Coronary artery (tissue), 2 donors: ENCODE results near the gene SEMG2.

Experiments used
- DNase-seq: peaks from one replicate; pipeline ENCODE4 v3.0.0-alpha.2; 2017; ENCODE audit warnings: low spot score
- H3K27ac ChIP-seq, 2 donors: fragments of 200-600 bp; sonication (generic); one replicate each; pipeline ENCODE4 v1.5.1; 2016 to 2019
- H3K4me3 ChIP-seq: fragments of 200-600 bp; sonication (generic); 2 replicates; pipeline ENCODE4 v1.5.1; 2016; ENCODE audit warnings: mild to moderate bottlenecking, moderate library complexity
- TF ChIP-seq, protein P1 (sequence below): fragments of 200-600 bp; sonication (generic); IDR thresholded peaks from one replicate; pipeline ENCODE4 v1.5.1; 2019; ENCODE audit warnings: antibody characterized with exemption

The SEMG2 gene

DNA sequence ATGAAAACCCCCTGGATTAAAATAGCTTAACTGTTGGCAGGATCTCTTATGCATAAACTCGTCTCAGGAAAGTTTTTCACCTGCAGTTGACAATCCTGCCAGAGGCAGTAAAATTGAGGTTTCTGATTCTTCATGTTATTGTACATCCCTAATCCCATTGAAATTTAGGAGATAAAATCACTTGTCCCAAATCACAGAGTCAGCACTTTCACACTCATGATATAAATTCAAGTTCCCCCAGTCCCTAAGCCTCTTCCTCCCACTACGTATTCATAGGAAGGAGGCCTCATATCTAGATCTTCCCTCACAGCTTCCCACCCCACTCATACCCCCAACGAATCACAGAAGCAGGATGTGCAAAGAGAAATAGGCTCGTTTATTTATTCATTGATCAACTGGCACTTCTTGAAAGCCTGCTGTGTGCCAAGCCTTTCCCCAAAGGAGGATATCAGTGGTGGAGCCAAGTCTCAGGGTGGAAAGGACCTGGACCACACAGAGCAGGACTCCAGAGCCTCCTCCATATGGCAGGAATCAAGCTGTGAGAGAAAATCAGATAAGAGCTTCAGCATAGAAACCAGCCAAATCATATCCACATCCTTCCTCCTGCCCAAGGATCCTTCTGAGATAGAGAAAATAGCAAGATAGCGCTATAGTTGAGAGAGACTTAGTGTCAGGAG lies 30.8 kb downstream of the SEMG2 start:
- H3K27ac ChIP-seq, result no peak overlapping the region
- TF ChIP-seq, protein P1, sequence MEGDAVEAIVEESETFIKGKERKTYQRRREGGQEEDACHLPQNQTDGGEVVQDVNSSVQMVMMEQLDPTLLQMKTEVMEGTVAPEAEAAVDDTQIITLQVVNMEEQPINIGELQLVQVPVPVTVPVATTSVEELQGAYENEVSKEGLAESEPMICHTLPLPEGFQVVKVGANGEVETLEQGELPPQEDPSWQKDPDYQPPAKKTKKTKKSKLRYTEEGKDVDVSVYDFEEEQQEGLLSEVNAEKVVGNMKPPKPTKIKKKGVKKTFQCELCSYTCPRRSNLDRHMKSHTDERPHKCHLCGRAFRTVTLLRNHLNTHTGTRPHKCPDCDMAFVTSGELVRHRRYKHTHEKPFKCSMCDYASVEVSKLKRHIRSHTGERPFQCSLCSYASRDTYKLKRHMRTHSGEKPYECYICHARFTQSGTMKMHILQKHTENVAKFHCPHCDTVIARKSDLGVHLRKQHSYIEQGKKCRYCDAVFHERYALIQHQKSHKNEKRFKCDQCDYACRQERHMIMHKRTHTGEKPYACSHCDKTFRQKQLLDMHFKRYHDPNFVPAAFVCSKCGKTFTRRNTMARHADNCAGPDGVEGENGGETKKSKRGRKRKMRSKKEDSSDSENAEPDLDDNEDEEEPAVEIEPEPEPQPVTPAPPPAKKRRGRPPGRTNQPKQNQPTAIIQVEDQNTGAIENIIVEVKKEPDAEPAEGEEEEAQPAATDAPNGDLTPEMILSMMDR, result no peak
- H3K4me3 ChIP-seq, result no peak overlapping the region
- no peak for DNase-seq

DNA sequence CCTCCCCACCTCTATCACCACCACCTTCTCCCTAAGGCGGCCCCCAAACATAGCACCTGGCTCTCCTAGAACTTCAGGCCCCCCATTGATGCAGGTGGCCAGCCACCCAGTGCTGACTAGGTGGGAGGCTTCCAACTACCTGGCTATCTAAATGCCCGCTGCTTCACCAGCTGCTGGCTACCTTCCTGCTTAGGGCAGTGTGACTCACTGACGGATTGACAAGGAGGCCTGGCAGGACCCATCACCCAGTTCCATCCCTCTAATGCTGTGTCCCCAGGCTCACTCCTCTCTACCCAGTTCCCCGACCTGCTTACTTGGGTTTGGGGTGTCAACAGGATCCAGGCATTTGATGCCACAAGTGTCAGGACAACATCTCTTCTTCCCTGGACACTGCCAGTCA lies 32.1 kb downstream of the SEMG2 start:
- TF ChIP-seq, protein P1, result no peak
- H3K4me3 ChIP-seq, result no peak overlapping the region
- no peak for DNase-seq
- H3K27ac ChIP-seq, result no peak overlapping the region

DNA sequence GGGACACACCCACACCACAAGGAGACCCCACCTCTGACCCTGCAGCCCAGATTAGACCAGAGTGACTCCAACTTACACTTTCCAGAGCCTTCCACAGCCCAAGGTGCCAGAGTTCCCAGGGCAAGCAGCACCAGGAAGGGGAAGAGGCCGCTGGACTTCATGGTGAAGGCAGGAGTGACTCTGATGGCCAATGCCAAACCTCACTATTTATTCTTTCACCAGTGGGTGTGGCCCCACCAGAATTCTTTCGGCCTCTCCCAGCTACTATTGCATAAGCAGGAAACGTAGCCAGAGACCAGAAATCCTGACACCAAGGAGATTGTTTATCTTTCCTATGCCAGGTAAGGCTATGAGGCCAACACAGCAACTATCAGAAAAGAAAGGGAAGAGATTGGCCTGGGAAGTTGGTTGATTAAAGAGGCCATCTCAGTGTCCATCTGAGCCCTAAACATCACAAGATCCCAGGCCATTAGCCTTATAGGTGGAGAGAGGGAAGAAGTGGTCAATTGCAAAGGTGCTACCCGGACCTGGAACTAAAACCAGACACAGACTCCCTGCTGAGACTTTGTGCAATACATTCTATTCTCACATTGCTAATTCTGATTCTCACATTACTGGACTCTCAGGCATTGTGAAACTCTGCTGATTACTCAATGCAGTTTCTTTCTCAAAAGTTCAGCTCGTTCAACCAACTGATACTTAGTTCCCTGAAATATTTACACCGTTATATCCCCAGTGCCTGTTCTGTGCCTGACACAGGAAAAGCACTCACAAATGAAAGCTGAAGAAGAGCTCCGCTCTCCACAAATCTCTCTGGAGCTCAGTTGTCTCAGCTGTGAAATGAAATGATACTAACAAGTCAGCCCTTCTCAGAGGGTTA lies 33.5 kb downstream of the SEMG2 start, which contains the start of gene SLPI:
Gene SLPI (minus strand): TSS at position 182 of the 880 bp plus-strand sequence. CDS start 21 bp downstream, at position 161.
- DNase-seq, result no peak
- peak within 1 kb of the TSS in 1 of 2 donors; percentile 52 for H3K27ac ChIP-seq
- no peak within 1 kb of the TSS for H3K4me3 ChIP-seq
- TF ChIP-seq, protein P1, result no peak

DNA sequence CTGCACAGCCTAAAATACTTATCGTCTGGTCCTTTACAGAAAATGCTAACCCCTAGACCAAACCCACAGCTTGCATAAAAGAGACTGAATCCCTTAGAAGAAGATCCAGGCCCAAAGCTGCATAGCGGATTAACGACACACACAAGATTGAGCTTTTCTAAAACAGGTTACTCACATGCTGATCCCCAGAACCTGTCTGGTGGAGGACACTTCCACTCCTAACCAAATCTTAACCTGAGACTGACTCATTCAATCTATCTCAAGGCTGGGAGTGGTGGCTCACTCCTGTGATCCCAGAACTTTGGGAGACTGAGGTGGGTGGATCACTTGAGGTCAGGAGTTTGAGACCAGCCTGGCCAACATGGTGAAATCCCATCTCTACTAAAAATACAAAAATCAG lies 36.0 kb downstream of the SEMG2 start:
- TF ChIP-seq, protein P1, result no peak
- no peak overlapping the region for H3K27ac ChIP-seq
- no peak for DNase-seq
- H3K4me3 ChIP-seq, result no peak overlapping the region

DNA sequence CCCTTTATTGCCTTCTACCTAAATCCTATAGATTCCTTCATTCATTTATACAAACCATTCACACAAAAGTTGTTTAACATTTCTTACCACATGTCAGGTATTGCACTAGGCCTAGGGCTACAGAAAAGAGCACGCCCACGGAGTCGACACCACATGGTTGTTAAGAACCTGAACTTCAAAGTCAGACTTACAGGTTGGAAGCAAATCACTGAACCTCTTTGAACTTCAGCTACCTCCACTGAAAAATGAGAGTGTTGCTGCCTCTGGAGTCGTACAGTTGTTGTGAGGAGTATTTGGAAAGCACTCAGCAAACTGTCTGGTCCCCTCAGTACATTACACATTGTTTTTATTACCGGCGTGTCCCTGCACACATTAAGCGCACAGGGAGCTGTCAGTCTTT lies 36.5 kb downstream of the SEMG2 start:
- DNase-seq, result no peak
- H3K4me3 ChIP-seq, result no peak overlapping the region
- no peak overlapping the region for H3K27ac ChIP-seq
- TF ChIP-seq, protein P1, result no peak

DNA sequence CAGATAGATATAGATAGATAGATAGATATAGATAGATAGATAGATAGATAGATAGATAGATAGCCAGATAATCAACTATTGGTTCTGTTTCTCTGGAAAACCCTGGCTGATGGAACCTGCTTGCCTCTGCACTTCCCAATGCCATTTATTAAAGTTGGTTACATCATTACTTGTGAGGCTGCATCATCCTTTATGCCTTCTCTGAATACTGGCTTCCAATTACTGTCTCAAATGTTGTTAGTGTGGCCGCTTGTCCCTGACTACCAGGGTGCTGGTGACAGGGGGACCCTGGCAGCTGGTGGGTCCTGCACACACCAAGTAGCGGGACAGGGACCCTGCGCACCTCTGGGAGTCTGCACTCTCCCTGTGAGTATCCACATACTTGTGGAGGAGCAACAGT lies 37.1 kb downstream of the SEMG2 start:
- TF ChIP-seq, protein P1, result no peak
- Histone ChIP-seq H3K4me3 (no peak overlapping the region), H3K27ac (no peak overlapping the region)
- no peak for DNase-seq
